NCI-H82 treated with DMSO at 0.1 percent for 48 hours (cell line): ENCODE measurements around the gene PCLAF.
A peak's percentile ranks its signal among the peaks of the same experiment; 100 is the strongest.
"Not testable (repeated sequence)": the region's sequence is repeated elsewhere in the genome, so short reads cannot be mapped to it uniquely, and the experiment has no call there.

Experiments used
- DNase-seq: peaks from one replicate; lab custom pipeline; 2025; ENCODE audit not compliant: unreplicated experiment; lab: John Stamatoyannopoulos, UW

Gene PCLAF

DNA sequence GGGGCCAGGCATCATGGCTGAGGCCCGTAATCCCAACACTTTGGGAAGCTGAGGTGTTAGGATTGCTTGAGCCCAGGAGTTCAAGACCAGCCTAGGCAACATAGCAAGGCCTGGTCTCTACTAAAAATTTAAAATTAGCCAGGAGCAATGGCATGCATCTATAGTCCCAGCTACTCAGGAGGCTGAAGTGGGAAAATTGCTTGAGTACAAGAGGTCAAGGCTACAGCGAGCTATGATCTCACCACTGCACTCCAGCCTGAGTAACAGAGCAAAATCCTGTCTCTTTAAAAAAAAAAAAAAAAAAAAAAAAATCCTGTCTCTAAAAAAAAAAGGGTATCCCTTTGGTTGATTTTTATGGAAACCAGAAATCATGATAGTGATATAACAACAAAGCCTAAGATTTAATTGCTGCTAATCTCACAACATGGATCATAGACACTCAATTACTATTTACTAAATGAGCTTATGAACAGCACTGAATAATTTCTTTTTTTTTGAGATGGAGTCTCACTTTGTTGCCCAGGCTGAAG, 12.1 kb downstream of the PCLAF start:
- no peak for DNase-seq

DNA sequence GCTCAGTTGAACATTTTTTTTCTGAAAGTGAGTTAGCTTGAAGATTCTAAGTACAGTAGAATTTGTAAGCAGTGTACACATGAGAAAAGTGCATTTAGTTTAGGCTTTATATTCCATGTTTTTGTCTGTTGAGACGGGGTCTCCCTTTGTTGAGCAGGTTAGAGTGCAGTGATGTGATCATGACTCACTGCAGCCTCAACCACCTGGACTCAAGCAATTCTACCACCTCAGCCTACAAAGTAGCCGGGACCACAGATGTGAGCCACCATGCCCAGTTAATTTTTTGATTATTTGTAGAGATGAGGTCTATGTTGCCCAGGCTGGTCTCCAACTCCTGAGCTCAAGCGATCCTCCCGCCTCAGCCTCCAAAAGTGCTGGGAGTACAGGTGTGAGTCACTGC, 20.0 kb downstream of the PCLAF start:
- DNase-seq = no peak

DNA sequence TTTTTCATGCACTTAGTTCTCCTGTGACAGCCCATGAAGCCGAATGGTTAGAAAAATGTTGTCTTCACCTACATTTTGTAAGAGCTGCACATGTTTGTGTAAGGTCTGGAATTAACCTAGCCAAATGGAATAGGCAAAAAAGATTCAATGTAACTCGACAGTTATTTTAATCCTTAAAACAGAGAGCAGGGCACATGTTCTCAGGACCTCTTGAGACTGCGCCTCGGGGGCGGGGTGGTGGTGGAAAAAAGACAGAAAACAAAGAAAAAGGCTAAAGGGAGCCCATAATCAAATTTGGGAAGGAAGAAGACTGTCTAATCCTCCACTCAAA, 24.6 kb downstream of the PCLAF start:
- no peak for DNase-seq

DNA sequence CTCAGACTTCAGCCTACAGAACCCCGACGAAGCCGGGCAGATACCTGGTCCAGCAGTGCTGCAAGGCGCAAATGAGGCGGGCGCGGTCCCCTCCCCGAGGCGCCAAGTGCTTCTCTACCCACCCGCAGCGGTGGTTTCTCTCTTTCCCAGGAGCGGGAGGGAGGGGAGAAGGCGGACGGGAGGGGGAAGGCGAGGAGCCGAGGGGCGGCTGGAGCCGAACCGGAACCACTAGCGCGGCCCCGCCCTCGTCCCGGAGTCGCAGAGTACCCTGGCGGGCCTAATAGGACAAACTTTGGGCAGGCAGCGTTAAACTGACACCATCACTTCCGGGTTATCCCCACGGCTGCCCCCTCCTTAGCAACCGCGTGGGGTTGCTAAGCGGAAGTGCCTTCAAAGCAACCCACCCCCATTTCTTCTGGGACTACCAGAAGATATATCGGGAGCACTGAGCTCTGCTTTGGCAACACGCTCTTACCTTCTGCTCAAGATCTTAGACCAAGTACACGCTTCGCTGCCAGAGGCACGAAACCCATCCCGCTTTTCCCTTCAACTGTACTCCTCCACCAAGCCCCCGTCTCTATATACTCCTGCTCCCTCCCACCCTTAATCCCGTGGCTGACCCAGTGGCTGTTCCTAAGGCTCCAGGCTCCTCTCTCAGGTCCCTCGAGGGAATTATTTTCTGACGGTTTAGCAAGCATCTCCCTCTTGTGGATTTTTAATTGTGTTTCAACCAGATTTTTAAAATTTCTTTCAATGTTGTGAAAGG, 25.1 kb downstream of the PCLAF start, which contains the start of gene CSNK1G1:
TSS of gene CSNK1G1 (minus strand) at position 230 of the 766 bp plus-strand sequence. CDS start 55,674 bp downstream, outside the sequence.
- DNase-seq = peak; percentile 99

DNA sequence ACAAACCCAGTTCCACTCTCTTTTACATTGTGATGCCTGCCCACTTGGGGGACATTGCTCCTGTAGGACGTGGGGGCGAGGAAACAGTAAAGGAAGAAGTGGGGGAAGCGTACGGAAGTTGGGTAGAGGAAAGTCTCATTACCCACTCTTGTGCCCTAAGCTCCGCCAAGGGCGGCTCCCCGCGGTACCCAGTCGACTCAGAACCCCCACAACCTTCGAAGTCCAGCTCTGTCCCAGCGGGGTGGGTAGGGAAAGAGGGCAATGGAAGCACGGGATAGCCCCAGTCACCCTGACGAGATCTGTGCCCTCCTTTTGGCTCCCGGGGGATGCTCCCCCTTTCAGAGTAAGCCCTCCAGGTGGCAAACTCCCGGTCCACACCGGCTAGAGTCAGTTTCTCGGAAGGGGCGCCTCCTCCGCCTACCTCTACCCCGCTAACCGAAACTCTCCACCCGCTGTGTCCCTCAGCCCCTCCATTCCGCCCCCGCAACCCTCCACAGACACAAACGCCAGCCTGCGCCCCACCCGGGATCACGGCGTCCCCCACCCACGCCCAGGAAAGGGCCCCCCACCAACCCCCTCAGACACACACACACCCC, 25.8 kb downstream of the PCLAF start:
- DNase-seq = no peak

DNA sequence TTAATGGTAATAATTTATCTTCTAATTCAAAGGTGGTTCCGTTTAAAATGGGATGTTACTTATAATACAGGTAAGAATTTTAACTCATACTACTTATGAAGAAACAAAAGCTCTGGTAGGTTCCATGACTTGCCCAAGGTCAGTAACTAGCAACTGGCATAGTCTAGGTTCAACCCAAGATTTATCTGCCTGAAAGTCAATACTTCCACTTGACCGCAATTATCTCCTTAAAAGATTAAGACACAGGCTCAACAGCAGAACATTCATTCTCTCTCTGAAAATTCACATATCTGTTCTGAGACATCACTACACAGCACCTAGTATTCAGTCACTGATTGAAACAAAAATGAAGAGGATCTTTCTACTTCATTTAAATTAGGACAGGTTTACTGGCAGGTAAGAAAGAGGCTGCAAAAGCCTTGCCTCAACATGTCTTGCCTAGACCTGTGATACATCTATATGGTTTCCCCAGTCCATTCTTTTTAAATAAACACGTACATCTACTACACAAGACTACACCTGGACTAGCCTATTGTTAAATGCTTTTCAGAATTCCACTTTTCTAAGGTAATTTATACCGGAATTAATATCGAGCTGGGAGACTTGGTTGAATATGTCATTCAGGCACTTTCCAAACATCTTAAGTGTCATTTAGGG, 26.4 kb downstream of the PCLAF start:
- peak; percentile 74 for DNase-seq

DNA sequence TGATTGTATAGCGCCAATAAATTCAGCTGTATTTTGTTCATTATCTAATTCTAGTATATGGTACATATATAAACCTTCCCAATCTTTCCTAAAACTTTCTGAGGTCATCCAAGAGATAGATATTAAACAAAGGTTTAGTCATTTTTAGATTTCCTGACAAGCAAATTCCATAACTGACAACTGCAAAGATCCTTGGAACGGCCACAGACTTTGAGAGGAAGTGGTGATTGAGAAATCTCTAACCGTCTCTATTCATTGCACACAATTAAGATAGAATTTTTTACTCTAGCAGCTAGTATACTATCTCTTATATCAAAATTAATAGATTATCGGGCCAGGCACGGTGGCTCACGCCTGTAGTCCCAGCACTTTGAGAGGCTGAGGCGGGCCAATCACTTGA, 30.0 kb downstream of the PCLAF start:
- no peak for DNase-seq

DNA sequence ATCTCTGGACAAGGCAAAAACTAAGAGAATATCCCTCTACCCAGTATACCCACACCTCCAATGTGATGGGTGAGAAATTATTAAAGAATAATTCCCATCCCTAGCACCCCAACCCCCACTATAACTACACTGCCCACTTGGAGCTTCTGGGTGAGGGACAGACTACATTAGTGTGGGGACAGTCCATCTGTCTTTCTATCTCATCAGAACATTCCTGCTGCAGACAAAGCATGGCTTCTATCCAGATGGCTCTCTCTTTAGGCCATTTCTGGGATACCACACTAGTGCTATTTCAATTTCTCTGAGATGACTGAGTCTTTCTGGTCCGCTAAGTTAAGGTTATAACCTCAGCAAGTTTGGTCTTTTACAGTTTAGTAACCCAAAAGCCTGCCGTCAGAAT, 31.9 kb downstream of the PCLAF start:
- no peak for DNase-seq

DNA sequence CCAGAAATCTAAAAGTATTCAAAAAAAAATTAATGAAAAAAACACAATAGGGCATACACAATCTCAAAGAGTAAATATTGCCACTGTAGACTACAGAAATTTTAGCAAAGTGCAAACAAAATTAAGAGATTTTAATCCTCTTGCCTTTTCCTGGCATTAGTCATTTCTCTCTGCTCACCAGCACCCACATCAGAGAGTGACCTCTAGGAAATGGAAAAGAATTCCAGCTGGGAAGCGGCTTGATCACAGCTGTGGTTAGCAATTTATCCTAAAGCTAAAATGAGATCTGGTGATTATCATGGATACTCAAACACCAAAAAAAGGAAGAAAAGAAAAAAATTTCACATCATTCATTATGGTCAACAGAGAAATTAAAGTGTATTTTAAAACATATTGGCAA, 32.8 kb downstream of the PCLAF start:
- no peak for DNase-seq

DNA sequence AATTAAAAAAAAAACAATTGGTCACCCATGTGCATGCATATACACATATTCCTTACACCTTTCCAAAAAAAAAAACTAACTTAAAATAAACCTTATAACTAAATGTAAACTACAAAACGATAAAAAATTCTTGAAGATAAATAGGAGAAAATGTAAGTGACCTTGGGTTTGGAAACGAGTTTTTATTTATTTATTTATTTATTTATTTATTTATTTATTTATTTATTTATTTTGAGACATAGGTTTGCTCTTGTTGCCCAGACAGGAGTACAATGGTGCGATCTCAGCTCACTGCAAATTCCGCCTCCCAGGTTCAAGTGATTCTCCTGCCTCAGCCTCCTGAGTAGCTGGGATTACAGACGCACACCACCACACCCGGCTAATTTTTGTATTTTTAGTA, 35.0 kb downstream of the PCLAF start:
- not testable (repeated sequence) for DNase-seq

DNA sequence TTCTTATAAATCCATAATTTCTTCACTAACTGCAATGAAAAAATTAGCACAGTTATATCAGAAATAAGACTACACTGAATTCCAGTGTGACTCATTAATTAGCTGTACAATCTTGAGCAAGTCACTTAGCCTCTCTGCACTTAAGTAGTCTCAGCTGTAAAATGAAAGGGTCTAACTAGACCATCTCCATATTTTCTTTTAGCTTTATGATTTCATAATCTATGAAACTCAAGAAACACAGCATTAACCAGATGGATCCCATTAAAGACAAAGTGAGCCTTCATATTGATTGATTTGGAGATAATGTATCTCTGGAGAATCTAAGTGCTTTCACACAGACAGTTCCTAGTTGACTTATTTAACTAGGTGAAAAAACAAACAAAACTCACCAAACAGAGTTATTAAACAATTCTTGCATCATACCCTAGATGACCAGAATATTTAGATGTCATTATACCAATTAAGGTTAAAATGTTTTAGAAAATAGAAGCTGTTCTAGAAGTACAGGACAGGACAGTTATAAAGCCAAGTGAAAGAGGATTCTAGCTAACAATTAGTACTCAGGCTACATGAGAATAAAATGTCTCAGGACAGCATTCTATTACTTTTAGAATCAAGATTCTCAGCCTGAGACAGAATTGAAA, 36.5 kb downstream of the PCLAF start:
- DNase-seq = no peak

DNA sequence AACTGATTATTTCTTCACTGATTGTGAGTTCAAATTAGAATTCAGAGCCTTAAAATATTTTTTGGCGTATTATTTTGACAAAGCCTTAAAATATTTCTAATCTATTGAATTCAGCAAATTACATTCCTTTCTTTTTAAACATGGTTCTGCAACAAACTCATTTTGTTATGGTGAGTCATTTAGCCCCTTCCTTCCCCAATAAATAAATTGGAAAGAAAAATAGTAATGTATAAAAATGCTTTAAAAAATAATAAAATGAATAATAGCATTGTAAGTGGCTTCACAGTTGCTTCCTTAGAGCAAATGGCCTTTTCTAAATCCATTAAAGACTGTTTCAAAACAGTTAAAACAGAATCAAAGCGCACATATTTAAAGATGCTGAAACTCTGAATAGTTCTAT, 37.4 kb downstream of the PCLAF start:
- no peak for DNase-seq

DNA sequence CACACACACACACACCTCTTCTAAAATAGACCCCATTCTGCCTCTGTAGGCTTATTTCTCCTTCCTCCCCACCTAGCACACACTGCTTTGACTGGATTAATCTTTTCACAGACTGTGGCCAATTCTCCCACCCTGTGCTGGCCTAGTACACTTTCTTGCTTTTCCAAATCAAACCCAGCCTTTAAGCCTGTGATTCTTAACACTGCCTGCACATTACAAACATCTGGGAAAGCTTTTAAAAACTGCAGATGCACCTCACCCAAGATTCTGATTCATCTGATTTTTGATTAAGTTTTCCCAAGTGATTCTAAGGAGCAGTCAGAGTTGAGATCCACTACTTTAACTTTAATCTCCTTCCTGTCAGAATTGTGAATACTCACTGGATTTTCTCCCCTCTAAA, 38.0 kb downstream of the PCLAF start:
- DNase-seq = no peak

DNA sequence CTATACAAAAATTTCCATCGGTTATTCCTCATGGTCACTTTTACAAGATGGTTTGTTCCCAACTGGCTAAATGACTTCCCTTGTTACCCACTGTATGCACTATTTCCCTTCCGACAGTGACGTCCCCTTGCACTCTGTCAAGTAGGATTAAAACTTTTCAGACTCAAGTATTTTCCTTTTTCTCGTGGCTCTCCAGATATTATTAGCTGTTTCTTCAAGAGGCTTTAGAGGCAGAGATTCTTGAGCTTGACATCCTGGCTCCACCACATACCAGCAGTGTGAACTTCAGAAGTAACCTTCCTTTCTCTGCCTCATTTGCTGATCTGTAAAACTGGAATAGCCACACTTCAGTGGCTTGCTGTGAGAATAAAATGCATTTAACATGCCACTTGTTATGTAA, 39.3 kb downstream of the PCLAF start:
- no peak for DNase-seq

DNA sequence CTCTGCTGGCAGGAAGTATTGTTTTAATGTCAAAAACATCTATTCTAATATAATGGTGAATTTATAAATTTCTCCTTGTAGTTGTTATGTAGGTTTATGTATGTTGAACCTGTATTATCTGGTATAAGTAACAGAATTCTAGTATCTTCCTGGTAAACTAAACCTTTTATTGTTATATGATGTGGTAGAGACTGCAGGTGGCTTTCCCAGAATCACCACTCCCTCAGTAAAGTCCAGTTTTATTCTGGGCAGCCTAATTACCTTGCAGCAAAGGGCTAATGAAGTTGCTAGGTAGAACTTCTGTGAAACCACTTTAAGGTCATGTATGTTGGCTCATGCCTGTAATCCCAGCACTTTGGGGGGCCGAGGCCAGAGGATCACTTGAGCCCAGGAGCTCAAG, 40.9 kb downstream of the PCLAF start:
- DNase-seq = no peak

DNA sequence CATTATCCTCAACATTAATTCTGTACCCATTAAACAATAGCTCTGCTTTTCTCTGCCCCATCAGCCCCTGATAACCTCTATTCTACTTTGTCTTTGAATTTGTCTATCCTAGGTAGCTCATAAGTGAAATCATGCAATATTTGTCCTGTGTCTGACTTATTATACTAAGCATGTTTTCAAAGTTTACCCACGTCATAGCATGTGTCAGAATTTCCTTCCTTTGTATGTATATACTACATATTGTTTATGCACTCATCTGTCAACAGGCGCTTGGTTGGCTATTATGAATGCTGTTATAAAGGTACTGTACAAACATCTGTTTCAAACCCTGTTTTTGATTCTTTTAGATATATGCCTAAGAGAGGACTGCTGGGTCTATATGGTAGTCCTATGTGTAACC, 43.5 kb downstream of the PCLAF start:
- no peak for DNase-seq

DNA sequence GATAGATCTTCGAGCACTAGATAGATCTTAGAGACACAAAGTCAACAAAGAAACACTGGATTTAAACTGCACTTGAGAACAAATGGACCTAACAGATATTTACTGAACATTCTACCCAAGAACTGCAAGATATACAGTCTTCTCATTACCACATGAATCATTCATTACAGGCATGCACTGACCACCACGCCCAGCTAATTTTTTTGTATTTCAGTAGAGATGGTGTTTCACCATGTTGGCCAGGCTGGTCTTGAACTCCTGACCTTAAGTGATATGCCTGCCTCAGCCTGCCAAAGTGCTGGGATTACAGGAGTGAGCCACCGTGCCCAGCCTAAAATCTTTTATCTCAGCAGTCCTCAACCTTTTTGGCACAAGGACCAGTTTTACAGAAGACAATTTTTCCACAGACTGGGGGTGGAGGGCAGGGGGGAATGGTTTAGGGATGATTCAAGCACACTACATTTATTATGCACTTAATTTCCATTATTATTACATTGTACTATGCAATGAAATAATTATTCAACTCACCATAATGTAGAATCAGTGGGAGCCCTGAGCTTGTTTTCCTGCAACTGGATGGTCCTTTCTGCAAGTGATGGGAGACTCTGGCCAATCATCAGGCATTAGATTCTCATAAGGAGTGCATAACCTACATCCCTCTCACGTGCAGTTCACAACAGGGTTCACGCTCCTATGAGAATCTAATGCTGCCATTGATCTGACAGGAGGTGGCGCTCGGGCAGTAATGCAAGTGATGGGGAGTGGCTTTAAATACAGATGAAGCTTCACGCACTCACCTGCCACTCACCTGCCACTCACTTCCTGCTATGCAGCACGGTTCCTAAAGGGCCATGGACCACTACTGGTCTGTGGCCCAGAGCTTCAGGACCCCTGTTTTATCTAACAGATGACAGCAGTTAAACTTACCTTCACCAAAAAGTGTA, 47.0 kb downstream of the PCLAF start:
- no peak for DNase-seq

DNA sequence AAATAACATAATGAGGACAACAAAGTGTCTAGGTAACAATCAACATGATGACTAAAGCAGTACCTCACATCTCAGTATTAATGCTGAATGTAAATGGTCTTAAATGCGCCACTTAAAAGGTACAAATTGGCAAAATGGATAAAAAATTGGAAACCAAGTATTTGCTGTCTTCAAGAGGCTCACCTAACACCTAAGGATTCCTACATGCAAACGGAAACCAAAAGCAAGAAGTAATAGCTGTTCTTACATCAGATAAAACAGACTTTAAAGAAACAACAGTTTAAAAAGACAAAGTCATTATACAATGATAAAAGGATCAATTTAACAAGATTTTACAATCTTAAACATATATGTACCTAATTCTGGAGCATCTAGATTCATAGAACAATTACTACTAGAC, 47.7 kb downstream of the PCLAF start:
- no peak for DNase-seq

DNA sequence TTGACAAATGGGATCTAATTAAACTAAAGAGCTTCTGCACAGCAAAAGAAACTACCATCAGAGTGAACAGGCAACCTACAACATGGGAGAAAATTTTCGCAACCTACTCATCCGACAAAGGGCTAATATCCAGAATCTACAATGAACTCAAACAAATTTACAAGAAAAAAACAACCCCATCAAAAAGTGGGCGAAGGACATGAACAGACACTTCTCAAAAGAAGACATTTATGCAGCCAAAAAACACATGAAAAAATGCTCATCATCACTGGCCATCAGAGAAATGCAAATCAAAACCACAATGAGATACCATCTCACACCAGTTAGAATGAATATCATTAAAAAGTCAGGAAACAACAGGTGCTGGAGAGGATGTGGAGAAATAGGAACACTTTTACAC, 49.6 kb downstream of the PCLAF start:
- not testable (repeated sequence) for DNase-seq

DNA sequence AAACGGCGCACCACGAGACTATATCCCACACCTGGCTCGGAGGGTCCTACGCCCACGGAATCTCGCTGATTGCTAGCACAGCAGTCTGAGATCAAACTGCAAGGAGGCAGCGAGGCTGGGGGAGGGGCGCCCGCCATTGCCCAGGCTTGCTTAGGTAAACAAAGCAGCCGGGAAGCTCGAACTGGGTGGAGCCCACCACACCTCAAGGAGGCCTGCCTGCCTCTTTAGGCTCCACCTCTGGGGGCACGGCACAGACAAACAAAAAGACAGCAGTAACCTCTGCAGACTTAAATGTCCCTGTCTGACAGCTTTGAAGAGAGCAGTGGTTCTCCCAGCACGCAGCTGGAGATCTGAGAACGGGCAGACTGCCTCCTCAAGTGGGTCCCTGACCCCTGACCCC, 54.3 kb downstream of the PCLAF start:
- DNase-seq = not testable (repeated sequence)

DNA sequence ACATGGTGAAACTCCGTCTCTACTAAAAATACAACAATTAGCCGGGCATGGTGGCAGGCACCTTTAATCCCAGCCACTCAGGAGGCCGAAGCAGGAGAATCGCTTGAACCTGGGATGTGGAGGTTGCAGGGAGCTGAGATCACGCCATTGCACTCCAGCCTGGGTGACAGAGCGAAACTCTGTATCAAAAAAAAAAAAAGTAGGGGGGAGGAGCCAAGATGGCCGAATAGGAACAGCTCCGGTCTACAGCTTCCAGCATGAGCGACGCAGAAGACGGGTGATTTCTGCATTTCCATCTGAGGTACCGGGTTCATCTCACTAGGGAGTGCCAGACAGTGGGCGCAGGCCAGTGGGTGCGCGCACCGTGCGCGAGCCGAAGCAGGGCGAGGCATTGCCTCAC, 54.8 kb downstream of the PCLAF start:
- not testable (repeated sequence) for DNase-seq
